Thyroid gland (tissue), 4 donors: ENCODE measurements around the gene SH2D2A. TPM values are rescaled to one million over a fixed set of nuclear protein-coding genes. Genes with fewer than 3 reads are reported as not detected.

ENCODE experiments used
- DNase-seq, 2 donors: peaks; one replicate each; pipeline ENCODE4 v3.0.0-alpha.2; 2019
- H3K27ac ChIP-seq, 3 donors: fragments of 200-600 bp; sonication (generic); 1 replicate in 2 of 3; 2 replicates in 1 of 3; pipeline ENCODE4 v1.5.1; 2016 to 2019; ENCODE audit warnings: mild to moderate bottlenecking in 1 of 3, moderate library complexity in 1 of 3
- H3K27me3 ChIP-seq: fragments of 200-600 bp; sonication (generic); one replicate; pipeline ENCODE4 v1.5.1; 2019
- H3K36me3 ChIP-seq, 2 donors: fragments of 200-600 bp; sonication (generic); one replicate each; pipeline ENCODE4 v1.5.1; 2016 to 2019
- H3K4me1 ChIP-seq, 2 donors: fragments of 200-600 bp; sonication (generic); one replicate each; pipeline ENCODE4 v1.5.1; 2017 to 2019
- H3K4me3 ChIP-seq, 3 donors: fragments of 200-600 bp; sonication (generic); replicated peaks in 1 of 3; 1 replicate in 2 of 3; 2 replicates in 1 of 3; pipeline ENCODE4 v1.5.1; 2016; ENCODE audit warnings: mild to moderate bottlenecking in 1 of 3
- H3K9me3 ChIP-seq: fragments of 200-600 bp; sonication (generic); one replicate; pipeline ENCODE4 v1.5.1; 2017
- CTCF ChIP-seq, 6 experiments: fragments of 200-600 bp in 3 of 6; fragments of 450-650 bp in 3 of 6; sonication (generic) in 3 of 6; IDR thresholded peaks; one replicate each; pipeline ENCODE4 v1.5.1; 2016 to 2019; ENCODE audit warnings: antibody characterized with exemption in 6 of 6, mild to moderate bottlenecking in 2 of 6, inconsistent platforms in 1 of 6, moderate library complexity in 1 of 6
- POLR2A ChIP-seq, 2 donors: fragments of 450-650 bp; IDR thresholded peaks; one replicate each; pipeline ENCODE4 v1.6.1; 2017; ENCODE audit warnings: antibody characterized with exemption in 2 of 2, mild to moderate bottlenecking in 2 of 2, moderate library complexity in 1 of 2
- WGBS, 2 donors: methylation state at CpG; one replicate each; pipeline ENCODE4 v1.1.5; 2017; 5-methylcytosine and 5-hydroxymethylcytosine counted together
- intact Hi-C: fragments of 100-400 bp; cut with DNase I; formaldehyde crosslinking; loops from one replicate; pipeline ENCODE4 v1.15.1; 2023
- total RNA-seq, 4 donors: library from RNA; depleted of rRNA; stranded (reverse); fragments of >200 nt; gene quantifications; one replicate each; pipeline ENCODE4 v1.2.3, GENCODE V29; 2016

The SH2D2A gene
- total RNA-seq, 4 donors from 2014 or later: 1.2 to 3.3 (median 2.0) TPM

- TF ChIP-seq POLR2A (IDR thresholded peaks at IDR 0.05) (no peak), CTCF (IDR thresholded peaks at IDR 0.05) (no peak)
- DNase-seq: no peak
- H3K4me1 ChIP-seq: peaks cover 6 to 8% of the 10 kb centered on the region in 2 donors
- H3K4me3 ChIP-seq: no peak overlapping the region
- peaks cover 15% of the 10 kb centered on the region for H3K27me3 ChIP-seq
- intact Hi-C loops: no loop called here
- WGBS, 2 donors: 75 to 91% methylated on average over 9 of the region's 9 CpGs
- H3K9me3 ChIP-seq: no peaks in the 10 kb centered on the region
- H3K27ac ChIP-seq: no peak overlapping the region
- no peaks in the 10 kb centered on the region for H3K36me3 ChIP-seq
These were observed 26.1 kb upstream of the SH2D2A start for GRCh38 chr1:156842618-156843300.

- Histone ChIP-seq H3K36me3 (no peaks in the 10 kb centered on the region), H3K27ac (no peak overlapping the region), H3K4me1 (peaks cover 6 to 8% of the 10 kb centered on the region in 2 donors), H3K4me3 (no peak overlapping the region), H3K9me3 (no peaks in the 10 kb centered on the region), H3K27me3 (peaks cover 15% of the 10 kb centered on the region)
- DNase-seq: no peak
- intact Hi-C loops: no loop called here
- TF ChIP-seq CTCF (IDR thresholded peaks at IDR 0.05): no peak
- no peak for TF ChIP-seq POLR2A (IDR thresholded peaks at IDR 0.05)
- WGBS, 2 donors: 61 to 67% methylated on average over 13 to 16 of the region's 16 CpGs
These were observed 24.7 kb upstream of the SH2D2A start for GRCh38 chr1:156841295-156841855.

- intact Hi-C loops: no loop called here
- H3K27me3 ChIP-seq: peaks cover 14% of the 10 kb centered on the region
- H3K4me3 ChIP-seq: no peak overlapping the region
- no peak overlapping the region for H3K27ac ChIP-seq
- WGBS, 2 donors: 47 to 59% methylated on average over 7 to 14 of the region's 14 CpGs
- H3K4me1 ChIP-seq: peaks cover 6 to 8% of the 10 kb centered on the region in 2 donors
- no peak for TF ChIP-seq POLR2A (IDR thresholded peaks at IDR 0.05)
- TF ChIP-seq CTCF (IDR thresholded peaks at IDR 0.05): no peak
- H3K36me3 ChIP-seq: no peaks in the 10 kb centered on the region
- H3K9me3 ChIP-seq: no peaks in the 10 kb centered on the region
- no peak for DNase-seq
These were observed 24.2 kb upstream of the SH2D2A start for GRCh38 chr1:156840898-156841279.

- peaks cover 6 to 7% of the 10 kb centered on the region in 2 donors for H3K4me1 ChIP-seq
- no peaks in the 10 kb centered on the region for H3K36me3 ChIP-seq
- no peak for DNase-seq
- intact Hi-C loops: no loop called here
- no peaks in the 10 kb centered on the region for H3K9me3 ChIP-seq
- TF ChIP-seq CTCF (IDR thresholded peaks at IDR 0.05) (no peak), POLR2A (IDR thresholded peaks at IDR 0.05) (no peak)
- H3K27me3 ChIP-seq: peaks cover 9% of the 10 kb centered on the region
- no peak overlapping the region for H3K4me3 ChIP-seq
- no peak overlapping the region for H3K27ac ChIP-seq
- WGBS, 2 donors: 59 to 62% methylated on average over 7 to 8 of the region's 8 CpGs
These were observed 23.7 kb upstream of the SH2D2A start for GRCh38 chr1:156840186-156840897.
